ENCODE results near the gene TRIM15. TPM values are rescaled to one million over a fixed set of nuclear protein-coding genes. Genes with fewer than 3 reads are reported as not detected.
A peak's percentile ranks its signal among the peaks of the same experiment; 100 is the strongest.
"Not testable (repeated sequence)": the region's sequence is repeated elsewhere in the genome, so short reads cannot be mapped to it uniquely, and the experiment has no call there.

Gene TRIM15
- total RNA-seq, 2 experiments from 2014 or later: 0.63 to 1.6 TPM

- ChIA-PET POLR2A (no interaction called here), CTCF (interaction anchor here (1.4 to 2.1 kb wide), 2 partner anchors 8 to 115 kb away, joined by 5 to 6 read pairs; partner anchors contain the start of gene TRIM39)
- peaks cover 61% of the 10 kb centered on the region for H3K4me1 Mint-ChIP-seq (ENCODE audit: low read depth)
- H3K9me3 Mint-ChIP-seq: no peaks in the 10 kb centered on the region
- intact Hi-C loops (cut with micrococcal nuclease): loop anchor here (5.0 kb wide), 2 partner anchors 46 to 489 kb away; partner anchors contain the start of gene HLA-F
- H3K27me3 Mint-ChIP-seq: no peaks in the 10 kb centered on the region
- DNase-seq: no peak
- H3K4me3 Mint-ChIP-seq: peak overlapping the region; percentile 97
- peaks cover 24% of the 10 kb centered on the region for H3K36me3 Mint-ChIP-seq
- H3K27ac Mint-ChIP-seq: peak overlapping the region; percentile 76
Observed at GRCh38 chr6:30211306-30211705, 48.0 kb downstream of the TRIM15 start.

DNA sequence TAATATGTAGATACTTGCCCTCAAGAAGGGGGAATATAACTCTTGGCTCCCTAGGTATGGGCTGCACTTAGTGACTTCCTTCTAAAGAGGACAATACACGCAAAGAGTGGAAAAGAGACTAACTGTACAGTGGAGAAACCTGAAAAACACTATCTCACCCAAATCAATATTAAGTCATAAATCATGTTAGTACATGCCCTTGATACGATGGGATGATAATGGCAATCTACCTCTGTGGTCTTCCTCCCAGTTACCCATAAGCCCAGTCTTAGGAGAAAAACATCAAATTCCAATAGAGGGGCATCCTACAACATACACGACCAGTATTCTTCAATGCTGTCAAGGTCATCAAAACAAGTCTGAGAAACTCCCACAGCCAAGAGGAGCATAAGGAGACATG lies 48.6 kb downstream of the TRIM15 start:
- H3K4me1 Mint-ChIP-seq (ENCODE audit: low read depth): peaks cover 60% of the 10 kb centered on the region
- CTCF ChIA-PET: interaction anchor here (1.4 to 2.1 kb wide), 2 partner anchors 8 to 114 kb away, joined by 5 to 6 read pairs; partner anchors contain the start of gene TRIM39
- H3K9me3 Mint-ChIP-seq: no peaks in the 10 kb centered on the region
- H3K27ac Mint-ChIP-seq: peak overlapping the region; percentile 99
- peak overlapping the region; percentile 97 for H3K4me3 Mint-ChIP-seq
- no peak for DNase-seq
- H3K36me3 Mint-ChIP-seq: peaks cover 24% of the 10 kb centered on the region
- POLR2A ChIA-PET: interaction anchor here (1.7 to 2.8 kb wide), 2 partner anchors 16 to 150 kb away, joined by 9 to 24 read pairs; partner anchors contain the start of gene POLR1H
- H3K27me3 Mint-ChIP-seq: no peaks in the 10 kb centered on the region
- intact Hi-C loops (cut with micrococcal nuclease): loop anchor here (5.0 kb wide), 2 partner anchors 45 to 490 kb away; partner anchors contain the start of gene HLA-F

GRCh38 chr6:30212865-30213666 lies 49.7 kb downstream of the TRIM15 start, which contains the start of gene TRIM26:
TRIM26 (minus strand) TSS chr6:30213406; CDS start chr6:30199103, 14,303 bp downstream.
- Mint-ChIP-seq H3K9me3 (no peaks in the 10 kb centered on the region), H3K4me1 (ENCODE audit: low read depth) (peaks cover 51% of the 10 kb centered on the region), H3K4me3 (peak within 1 kb of the TSS; percentile 97), H3K36me3 (peaks cover 20% of the 10 kb centered on the region), H3K27ac (peak within 1 kb of the TSS; percentile 99), H3K27me3 (no peaks in the 10 kb centered on the region)
- DNase-seq: peak; percentile 99
- intact Hi-C loops (cut with micrococcal nuclease): loop anchor here (1.0 to 5.0 kb wide), 4 partner anchors 44 to 491 kb away; partner anchors contain the start of gene HLA-F
- ChIA-PET POLR2A (interaction anchor here (0.8 to 2.8 kb wide), 6 partner anchors 15 to 152 kb away, joined by 3 to 24 read pairs (median 8); partner anchors contain the start of genes POLR1H, PPP1R11 and TRIM39), CTCF (interaction anchor here (0.7 to 2.7 kb wide), 8 partner anchors 21 to 241 kb away, joined by 3 to 9 read pairs (median 4); partner anchors contain the start of gene TRIM39)

- H3K36me3 Mint-ChIP-seq: peaks cover 20% of the 10 kb centered on the region
- H3K9me3 Mint-ChIP-seq: no peaks in the 10 kb centered on the region
- H3K27me3 Mint-ChIP-seq: no peaks in the 10 kb centered on the region
- peak overlapping the region; percentile 99 for H3K27ac Mint-ChIP-seq
- CTCF ChIA-PET: interaction anchor here (1.0 to 3.9 kb wide), 6 partner anchors 14 to 240 kb away, joined by 3 to 14 read pairs (median 5); no protein-coding TSS in a partner anchor
- POLR2A ChIA-PET: interaction anchor here (0.7 to 2.8 kb wide), 6 partner anchors 15 to 152 kb away, joined by 4 to 24 read pairs (median 8); partner anchors contain the start of genes POLR1H, PPP1R11 and TRIM39
- H3K4me3 Mint-ChIP-seq: peak overlapping the region; percentile 97
- peaks cover 45% of the 10 kb centered on the region for H3K4me1 Mint-ChIP-seq (ENCODE audit: low read depth)
- intact Hi-C loops (cut with micrococcal nuclease): loop anchor here (1.0 to 5.0 kb wide), 4 partner anchors 44 to 491 kb away; partner anchors contain the start of gene HLA-F
- DNase-seq: no peak
Observed at GRCh38 chr6:30213667-30213956, 50.3 kb downstream of the TRIM15 start.

- CTCF ChIA-PET: interaction anchor here (1.0 to 3.9 kb wide), 5 partner anchors 13 to 239 kb away, joined by 3 to 14 read pairs (median 5); no protein-coding TSS in a partner anchor
- peak; percentile 86 for DNase-seq
- intact Hi-C loops (cut with micrococcal nuclease): loop anchor here (1.0 to 5.0 kb wide), 4 partner anchors 43 to 492 kb away; partner anchors contain the start of gene HLA-F
- Mint-ChIP-seq H3K9me3 (no peaks in the 10 kb centered on the region), H3K4me3 (peak overlapping the region; percentile 97), H3K4me1 (ENCODE audit: low read depth) (peaks cover 42% of the 10 kb centered on the region), H3K27me3 (no peaks in the 10 kb centered on the region), H3K27ac (peak overlapping the region; percentile 99), H3K36me3 (peaks cover 15% of the 10 kb centered on the region)
- POLR2A ChIA-PET: interaction anchor here (0.5 to 2.8 kb wide), 5 partner anchors 14 to 175 kb away, joined by 4 to 24 read pairs (median 4); partner anchors contain the start of genes PPP1R11 and TRIM39
Observed at GRCh38 chr6:30213957-30214656, 50.8 kb downstream of the TRIM15 start.

DNA sequence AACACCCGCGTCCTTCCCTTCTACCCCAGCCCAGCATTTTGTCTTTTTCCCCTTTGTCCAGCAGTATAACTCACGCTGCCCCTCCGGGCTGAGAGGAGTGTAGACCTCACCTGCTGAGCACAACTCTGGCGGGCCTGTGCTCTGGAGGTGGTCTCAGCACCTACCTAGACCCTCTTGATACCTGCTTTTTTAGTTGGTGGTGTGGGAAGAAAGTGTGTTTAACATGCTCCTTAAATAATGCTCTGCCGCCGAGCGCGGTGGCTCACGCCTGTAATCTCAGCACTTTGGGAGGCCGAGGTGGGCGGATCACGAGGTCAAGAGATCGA lies 51.3 kb downstream of the TRIM15 start:
- intact Hi-C loops (cut with micrococcal nuclease): loop anchor here (5.0 kb wide), 2 partner anchors 43 to 492 kb away; partner anchors contain the start of gene HLA-F
- H3K9me3 Mint-ChIP-seq: no peaks in the 10 kb centered on the region
- peaks cover 42% of the 10 kb centered on the region for H3K4me1 Mint-ChIP-seq (ENCODE audit: low read depth)
- H3K36me3 Mint-ChIP-seq: peaks cover 12% of the 10 kb centered on the region
- no peaks in the 10 kb centered on the region for H3K27me3 Mint-ChIP-seq
- POLR2A ChIA-PET: interaction anchor here (0.7 to 2.8 kb wide), 4 partner anchors 14 to 148 kb away, joined by 4 to 24 read pairs (median 6); partner anchors contain the start of genes PPP1R11 and TRIM39
- peak overlapping the region; percentile 97 for H3K4me3 Mint-ChIP-seq
- H3K27ac Mint-ChIP-seq: peak overlapping the region; percentile 99
- CTCF ChIA-PET: interaction anchor here (1.2 to 3.9 kb wide), 4 partner anchors 13 to 239 kb away, joined by 5 to 14 read pairs (median 7); no protein-coding TSS in a partner anchor
- no peak for DNase-seq

- Mint-ChIP-seq H3K36me3 (peaks cover 3% of the 10 kb centered on the region), H3K4me3 (no peak overlapping the region), H3K27ac (no peak overlapping the region), H3K9me3 (no peaks in the 10 kb centered on the region), H3K4me1 (ENCODE audit: low read depth) (peaks cover 28% of the 10 kb centered on the region), H3K27me3 (no peaks in the 10 kb centered on the region)
- no peak for DNase-seq
- intact Hi-C loops (cut with micrococcal nuclease): no loop called here
- CTCF ChIA-PET: interaction anchor here (1.1 to 3.9 kb wide), 9 partner anchors 11 to 182 kb away, joined by 3 to 14 read pairs (median 5); partner anchors contain the start of gene TRIM39
- POLR2A ChIA-PET: interaction anchor here (0.8 kb wide), 1 partner anchor 110 kb away, joined by 4 read pairs; no protein-coding TSS in a partner anchor
Observed at GRCh38 chr6:30216096-30216495, 52.8 kb downstream of the TRIM15 start.

GRCh38 chr6:30219244-30219643 lies 55.9 kb downstream of the TRIM15 start:
- CTCF ChIA-PET: interaction anchor here (0.7 to 3.4 kb wide), 25 partner anchors 8 to 234 kb away, joined by 3 to 40 read pairs (median 5); partner anchors contain the start of gene TRIM39
- H3K4me1 Mint-ChIP-seq (ENCODE audit: low read depth): peaks cover 17% of the 10 kb centered on the region
- no peak overlapping the region for H3K27ac Mint-ChIP-seq
- H3K27me3 Mint-ChIP-seq: no peaks in the 10 kb centered on the region
- POLR2A ChIA-PET: interaction anchor here (1.1 to 1.6 kb wide), 2 partner anchors 9 to 141 kb away, joined by 3 to 4 read pairs; no protein-coding TSS in a partner anchor
- intact Hi-C loops (cut with micrococcal nuclease): loop anchor here (2.0 kb wide), 1 partner anchor 178 kb away; no protein-coding TSS in a partner anchor
- H3K36me3 Mint-ChIP-seq: peaks cover 8% of the 10 kb centered on the region
- DNase-seq: peak; percentile 60
- H3K4me3 Mint-ChIP-seq: no peak overlapping the region
- peaks cover 17% of the 10 kb centered on the region for H3K9me3 Mint-ChIP-seq

- POLR2A ChIA-PET: not testable (repeated sequence)
Observed at GRCh38 chr6:30221395-30221794, 58.0 kb downstream of the TRIM15 start.

DNA sequence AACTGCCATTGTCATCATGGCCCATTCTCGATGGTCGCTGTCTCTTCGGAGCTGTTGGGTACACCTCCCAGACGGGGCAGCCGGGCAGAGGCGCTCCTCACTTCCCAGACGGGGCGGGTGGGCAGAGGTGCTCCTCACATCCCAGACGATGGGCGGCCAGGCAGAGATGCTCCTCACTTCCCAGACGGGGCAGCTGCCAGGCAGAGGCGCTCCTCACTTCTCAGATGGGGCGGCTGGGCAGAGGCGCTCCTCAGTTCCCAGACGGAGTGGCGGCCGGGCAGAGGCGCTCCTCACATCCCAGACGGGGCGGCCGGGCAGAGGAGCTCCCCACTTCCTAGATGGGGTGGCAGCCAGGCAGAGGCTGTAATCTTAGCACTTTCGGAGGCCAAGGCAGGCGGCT lies 58.6 kb downstream of the TRIM15 start:
- intact Hi-C loops (cut with micrococcal nuclease): not testable (repeated sequence)

More at GRCh38 chr6:30221395-30221794, 58.0 kb downstream of the TRIM15 start:
- H3K9me3 Mint-ChIP-seq: peaks cover 20% of the 10 kb centered on the region
- H3K27ac Mint-ChIP-seq; H3K4me1 Mint-ChIP-seq (ENCODE audit: low read depth); DNase-seq; H3K4me3 Mint-ChIP-seq; intact Hi-C loops (cut with micrococcal nuclease); H3K27me3 Mint-ChIP-seq; H3K36me3 Mint-ChIP-seq: not testable (repeated sequence)
- CTCF ChIA-PET: interaction anchor here (1.1 to 3.4 kb wide), 2 partner anchors 19 to 175 kb away, joined by 3 to 40 read pairs; no protein-coding TSS in a partner anchor

More for the DNA sequence above, 58.6 kb downstream of the TRIM15 start:
- CTCF ChIA-PET: interaction anchor here (0.7 kb wide), 1 partner anchor 115 kb away, joined by 3 read pairs; no protein-coding TSS in a partner anchor
- DNase-seq; H3K27ac Mint-ChIP-seq; POLR2A ChIA-PET; H3K27me3 Mint-ChIP-seq; H3K4me3 Mint-ChIP-seq; H3K4me1 Mint-ChIP-seq (ENCODE audit: low read depth); H3K36me3 Mint-ChIP-seq: not testable (repeated sequence)
- H3K9me3 Mint-ChIP-seq: peaks cover 20% of the 10 kb centered on the region
